ENCODE measurements around the gene TGFBR1.

DNA sequence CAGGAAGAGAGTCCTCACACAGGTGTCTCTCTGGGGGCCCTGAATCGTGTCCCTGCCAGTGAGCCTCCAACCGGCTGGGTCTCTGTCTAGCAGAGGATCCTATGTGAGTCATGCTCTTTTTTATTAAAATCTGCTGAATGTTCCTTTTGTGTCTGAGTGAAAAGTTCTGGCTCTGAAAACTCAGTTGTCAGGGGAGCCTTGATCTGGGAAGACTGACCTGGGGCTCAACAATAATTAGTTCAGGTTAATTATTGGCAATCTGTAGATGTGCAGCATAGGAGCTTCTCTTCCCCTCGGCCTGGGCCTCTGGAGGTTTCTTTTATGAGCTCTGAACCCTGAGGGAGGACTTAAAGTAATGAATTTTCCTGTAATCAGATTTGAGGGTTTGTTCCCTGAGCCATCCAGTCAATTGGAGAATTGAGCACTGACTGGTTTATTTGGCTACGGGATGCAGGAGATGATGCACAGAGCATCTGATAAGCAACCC lies 71.7 kb downstream of the TGFBR1 start:
- TF ChIP-seq, protein P1, sequence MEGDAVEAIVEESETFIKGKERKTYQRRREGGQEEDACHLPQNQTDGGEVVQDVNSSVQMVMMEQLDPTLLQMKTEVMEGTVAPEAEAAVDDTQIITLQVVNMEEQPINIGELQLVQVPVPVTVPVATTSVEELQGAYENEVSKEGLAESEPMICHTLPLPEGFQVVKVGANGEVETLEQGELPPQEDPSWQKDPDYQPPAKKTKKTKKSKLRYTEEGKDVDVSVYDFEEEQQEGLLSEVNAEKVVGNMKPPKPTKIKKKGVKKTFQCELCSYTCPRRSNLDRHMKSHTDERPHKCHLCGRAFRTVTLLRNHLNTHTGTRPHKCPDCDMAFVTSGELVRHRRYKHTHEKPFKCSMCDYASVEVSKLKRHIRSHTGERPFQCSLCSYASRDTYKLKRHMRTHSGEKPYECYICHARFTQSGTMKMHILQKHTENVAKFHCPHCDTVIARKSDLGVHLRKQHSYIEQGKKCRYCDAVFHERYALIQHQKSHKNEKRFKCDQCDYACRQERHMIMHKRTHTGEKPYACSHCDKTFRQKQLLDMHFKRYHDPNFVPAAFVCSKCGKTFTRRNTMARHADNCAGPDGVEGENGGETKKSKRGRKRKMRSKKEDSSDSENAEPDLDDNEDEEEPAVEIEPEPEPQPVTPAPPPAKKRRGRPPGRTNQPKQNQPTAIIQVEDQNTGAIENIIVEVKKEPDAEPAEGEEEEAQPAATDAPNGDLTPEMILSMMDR (conservative IDR thresholded peaks at IDR 0.05; ENCODE audit: low read depth, low read length) = no peak
- TF ChIP-seq EZH2 (IDR thresholded peaks at IDR 0.05; ENCODE audit: low read length, unreplicated experiment) = no peak
